Measurements from ENCODE around the gene TMEM259. TPM values are rescaled to one million over a fixed set of nuclear protein-coding genes. Genes with fewer than 3 reads are reported as not detected.
"Not testable (repeated sequence)": the region's sequence is repeated elsewhere in the genome, so short reads cannot be mapped to it uniquely, and the experiment has no call there.

The TMEM259 gene
- total RNA-seq, 1 experiment from 2014 or later = 253 TPM

- DNase-seq (ENCODE audit: low spot score) = peak; percentile 86
These were observed 19.8 kb upstream of the TMEM259 start for GRCh38 chr19:1040476-1041271.

GRCh38 chr19:1039646-1040475 is 18.9 kb upstream of the TMEM259 start, which contains the start of gene ABCA7:
Gene ABCA7 (plus strand): TSS chr19:1040107. CDS start chr19:1041362, 1,255 bp downstream.
- peak; percentile 91 for DNase-seq (ENCODE audit: low spot score)

GRCh38 chr19:1038978-1039645 is 18.2 kb upstream of the TMEM259 start:
- DNase-seq (ENCODE audit: low spot score) = peak; percentile 11

GRCh38 chr19:1037621-1038064 is 16.7 kb upstream of the TMEM259 start:
- DNase-seq (ENCODE audit: low spot score) = no peak

GRCh38 chr19:1035998-1036621 is 15.2 kb upstream of the TMEM259 start:
- DNase-seq (ENCODE audit: low spot score) = no peak

GRCh38 chr19:1032264-1032867 is 11.4 kb upstream of the TMEM259 start:
- DNase-seq (ENCODE audit: low spot score) = no peak

- DNase-seq (ENCODE audit: low spot score) = peak; percentile 71
These were observed 7.4 kb upstream of the TMEM259 start for GRCh38 chr19:1028062-1028926.

GRCh38 chr19:1027650-1028061 is 6.7 kb upstream of the TMEM259 start:
- peak; percentile 11 for DNase-seq (ENCODE audit: low spot score)

GRCh38 chr19:1026783-1027649 is 6.1 kb upstream of the TMEM259 start:
- DNase-seq (ENCODE audit: low spot score) = peak; percentile 21

GRCh38 chr19:1025960-1026782 is 5.2 kb upstream of the TMEM259 start, which contains the start of gene CNN2:
Gene CNN2 (plus strand): TSS chr19:1026608. CDS start chr19:1026662, 54 bp downstream.
- DNase-seq (ENCODE audit: low spot score) = peak; percentile 80

- DNase-seq (ENCODE audit: low spot score) = not testable (repeated sequence)
These were observed 4.2 kb upstream of the TMEM259 start for GRCh38 chr19:1025080-1025479.

- not testable (repeated sequence) for DNase-seq (ENCODE audit: low spot score)
These were observed 2.9 kb upstream of the TMEM259 start for GRCh38 chr19:1023883-1024188.

- no peak for DNase-seq (ENCODE audit: low spot score)
These were observed 699 bp downstream of the TMEM259 start for GRCh38 chr19:1019980-1020867.

GRCh38 chr19:1019616-1019961 is 1.3 kb downstream of the TMEM259 start:
- no peak for DNase-seq (ENCODE audit: low spot score)

GRCh38 chr19:1018932-1019615 is 1.8 kb downstream of the TMEM259 start:
- no peak for DNase-seq (ENCODE audit: low spot score)

- DNase-seq (ENCODE audit: low spot score) = no peak
These were observed 2.5 kb downstream of the TMEM259 start for GRCh38 chr19:1018393-1018792.

- DNase-seq (ENCODE audit: low spot score) = no peak
These were observed 3.0 kb downstream of the TMEM259 start for GRCh38 chr19:1017906-1018305.
